Endometrial microvascular endothelial cells (primary cell): ENCODE measurements around the gene PHF21A. TPM values are rescaled to one million over a fixed set of nuclear protein-coding genes. Genes with fewer than 3 reads are reported as not detected.
"Not testable (repeated sequence)": the region's sequence is repeated elsewhere in the genome, so short reads cannot be mapped to it uniquely, and the experiment has no call there.

ENCODE experiments used
- in situ Hi-C: cut with HindIII; loops from 2 replicates; pipeline ENCODE4 v1.10.0; 2017; ENCODE audit warnings: low sequenced_read_pairs, low pct_unique_long_range_greater_than_20kb; ENCODE audit errors: inconsistent ontology term
- total RNA-seq: library from RNA; depleted of rRNA; stranded (reverse); fragments of >200 nt; gene quantifications from one replicate; pipeline ENCODE4 v1.2.3, GENCODE V29; 2015; ENCODE audit errors: inconsistent ontology term

The PHF21A gene
- total RNA-seq, 1 donor from 2014 or later, result 13.5 TPM

DNA sequence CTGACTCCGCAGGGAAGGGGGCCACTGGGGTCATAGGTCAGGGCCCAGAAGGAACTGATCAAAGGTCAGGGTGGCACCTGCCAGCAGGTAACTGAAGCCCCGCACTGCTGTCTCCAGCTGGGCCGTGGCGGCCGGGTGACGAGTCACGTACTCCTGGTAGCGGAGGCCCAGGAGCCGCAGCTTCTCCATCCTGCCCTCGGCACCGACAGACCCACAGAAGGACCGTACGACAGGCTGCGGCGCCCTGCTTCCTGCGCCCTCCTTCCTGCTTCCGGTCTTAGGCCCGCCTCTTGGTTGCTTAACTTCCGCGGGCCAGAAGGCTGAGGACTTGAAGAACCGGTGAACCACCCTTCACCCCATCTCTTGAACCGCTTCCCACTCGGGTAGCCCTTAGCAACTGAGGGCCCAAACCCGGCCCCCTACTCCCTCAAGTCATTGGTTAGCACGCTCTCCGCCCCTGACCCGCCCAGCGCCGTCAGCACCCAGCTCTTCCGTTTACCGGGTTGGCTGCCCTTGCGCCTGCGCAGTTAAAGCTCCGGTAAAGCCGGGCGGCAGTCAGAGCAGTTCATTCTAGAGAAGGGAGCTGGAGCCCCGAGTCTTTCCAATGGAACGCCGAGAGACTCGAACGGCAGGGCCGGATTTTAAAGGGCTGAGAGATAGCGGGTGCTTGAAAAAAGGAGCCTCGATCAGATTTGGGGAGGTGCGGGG, 203.5 kb downstream of the PHF21A start, which contains the start of gene PEX16:
TSS of gene PEX16 (minus strand) at position 255 of the 708 bp plus-strand sequence. CDS start at position 189, 66 bp downstream.
- in situ Hi-C loops, result no loop called here

DNA sequence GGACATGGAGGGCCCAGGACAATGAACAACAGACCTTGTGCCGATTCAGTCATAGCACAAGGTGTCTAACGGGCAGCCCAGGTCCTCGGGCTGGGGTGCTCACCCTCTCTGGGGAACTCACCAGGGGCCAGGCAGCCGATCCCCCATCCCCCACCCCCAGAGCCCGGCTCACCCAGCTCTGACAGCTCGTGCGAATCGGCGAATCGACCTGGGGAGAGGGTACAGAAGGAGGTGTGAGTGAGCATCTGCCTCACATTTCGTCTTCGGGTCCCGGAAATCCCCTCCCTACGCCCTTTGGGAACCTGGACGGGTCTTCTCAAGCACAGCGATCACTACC, 204.0 kb downstream of the PHF21A start:
- in situ Hi-C loops, result no loop called here

DNA sequence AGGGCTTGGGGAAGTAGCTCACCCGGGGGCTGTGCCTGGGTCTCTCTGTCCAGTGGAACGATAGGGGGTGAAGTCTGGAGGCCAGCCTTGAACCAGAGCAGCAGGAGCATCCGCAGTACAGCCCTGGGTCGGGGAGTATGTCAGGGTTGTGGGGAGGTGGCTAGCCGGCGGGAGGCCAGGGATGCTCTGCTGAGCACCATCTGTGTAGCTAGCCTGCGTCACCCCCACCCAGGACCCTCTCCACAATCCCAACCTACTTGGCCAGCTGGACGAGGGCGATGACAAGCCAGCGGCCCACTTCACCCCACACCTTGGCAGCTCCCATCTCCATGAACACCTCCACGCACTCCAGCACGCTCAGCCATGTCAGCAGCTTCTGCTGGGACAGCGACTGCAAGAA, 205.8 kb downstream of the PHF21A start:
- in situ Hi-C loops, result no loop called here

DNA sequence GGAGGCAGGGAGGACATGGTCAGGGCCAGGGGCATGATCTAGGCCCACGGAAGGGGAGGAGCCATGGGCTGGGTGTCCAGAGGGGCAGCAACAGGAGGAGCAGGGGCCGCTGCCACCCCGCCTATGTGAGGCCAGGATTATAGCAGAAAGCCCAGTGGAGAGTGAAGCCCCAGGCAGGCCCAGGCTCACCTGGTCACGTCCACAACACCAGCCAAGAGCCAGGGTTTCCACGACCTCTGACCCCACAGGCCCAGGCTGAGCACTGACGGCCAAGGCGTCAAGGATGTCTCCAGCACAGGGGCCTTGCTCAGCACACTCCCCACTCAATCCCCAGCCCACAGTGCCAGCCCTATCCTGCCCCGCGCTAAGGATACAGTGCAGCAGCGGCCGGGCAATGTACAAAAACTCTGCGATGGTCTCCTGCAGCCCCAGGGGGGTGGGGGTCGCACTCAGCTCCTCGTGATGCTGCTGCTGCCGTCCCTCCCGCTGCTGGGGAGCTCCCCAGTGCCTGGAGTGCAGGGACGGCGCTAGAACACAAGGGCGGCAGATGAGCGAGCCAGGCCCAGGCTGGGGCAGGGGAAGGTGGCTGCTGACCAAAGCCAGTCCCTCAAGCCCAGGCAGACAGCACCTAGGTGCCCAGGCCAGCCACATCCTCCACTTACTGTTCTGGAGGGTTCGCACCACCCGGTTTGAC, 207.2 kb downstream of the PHF21A start:
- in situ Hi-C loops, result no loop called here

DNA sequence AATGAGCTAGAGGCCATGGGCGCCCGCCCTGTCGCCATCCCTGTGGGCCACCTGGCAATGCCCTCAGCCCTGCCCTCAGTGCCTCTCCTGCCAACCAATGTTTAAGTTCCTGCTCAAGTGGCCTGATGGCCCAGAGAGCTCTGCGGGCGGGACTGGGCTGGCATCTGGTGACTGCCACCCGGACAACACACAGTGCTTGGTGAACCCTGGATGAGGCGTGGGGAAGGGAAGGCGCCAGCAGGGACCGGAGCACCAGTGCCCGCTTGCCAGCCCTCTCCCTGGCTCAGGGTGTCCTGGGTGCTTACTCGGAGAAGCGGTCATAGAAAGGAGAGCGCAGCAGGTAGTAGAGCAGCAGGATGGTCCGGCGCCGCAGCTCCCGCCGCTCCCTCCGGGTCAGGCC, 207.7 kb downstream of the PHF21A start:
- in situ Hi-C loops, result no loop called here

DNA sequence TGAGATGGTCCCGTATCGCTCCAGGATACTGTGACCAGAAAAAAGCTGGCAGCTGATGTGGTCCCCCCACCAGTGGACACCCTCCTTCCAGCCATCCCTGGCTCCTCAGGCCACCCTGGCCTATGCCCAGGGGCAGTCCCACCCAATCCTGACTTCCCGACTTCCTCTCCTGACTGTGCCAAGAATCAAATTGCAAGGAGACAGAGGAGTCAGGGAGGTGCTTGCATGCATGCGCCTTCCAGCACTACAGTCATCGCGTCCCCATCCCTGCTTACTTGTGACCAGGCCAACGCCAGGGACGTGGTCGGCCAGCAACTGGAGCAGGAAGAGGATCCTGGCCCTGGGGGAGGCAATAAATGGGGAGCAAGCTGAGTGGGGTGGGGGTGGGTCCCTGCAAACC, 210.6 kb downstream of the PHF21A start:
- in situ Hi-C loops, result no loop called here

DNA sequence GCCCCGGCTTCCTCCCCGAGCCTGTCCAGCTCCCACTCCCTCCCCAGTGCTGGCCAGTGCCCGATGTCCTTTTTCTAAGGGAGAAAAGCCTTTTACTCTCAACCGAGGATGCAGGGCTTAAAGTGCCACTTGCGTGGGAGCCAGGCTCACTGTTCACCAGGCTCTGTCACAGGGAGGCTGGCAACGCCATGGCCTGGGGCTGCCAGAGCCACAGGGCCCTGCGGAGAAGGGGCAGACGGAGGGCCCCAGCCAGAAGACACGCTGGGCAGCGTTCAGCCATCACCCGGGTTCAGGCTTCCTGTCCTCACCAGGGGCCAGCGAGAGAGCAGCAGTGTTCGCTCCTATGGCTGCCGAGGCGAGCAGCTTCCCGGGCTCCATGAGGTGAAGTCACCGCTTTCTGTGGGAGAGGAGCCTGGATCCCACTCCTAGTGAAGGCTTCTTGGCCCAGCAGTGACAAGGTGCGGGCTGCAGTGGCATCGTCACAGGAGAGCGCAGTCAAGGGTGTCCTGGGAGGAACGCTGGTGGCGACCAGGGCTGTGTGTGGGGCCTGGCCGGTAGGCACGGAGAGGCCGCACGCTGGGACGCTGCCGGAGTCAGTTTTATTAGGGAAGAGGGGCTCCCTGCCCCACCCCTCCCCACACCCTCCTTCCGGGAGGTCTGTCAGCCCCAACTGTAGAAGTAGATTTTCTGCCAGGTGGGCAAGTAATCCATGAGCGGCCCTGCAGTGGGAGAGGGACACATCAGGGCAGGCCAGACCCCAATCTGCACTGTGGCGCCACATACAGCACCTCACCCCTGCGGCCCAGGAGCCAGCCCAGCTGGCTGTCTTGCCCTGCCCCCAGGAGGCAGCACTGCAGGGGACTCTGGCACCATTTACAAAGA, 211.4 kb downstream of the PHF21A start:
- in situ Hi-C loops, result no loop called here

DNA sequence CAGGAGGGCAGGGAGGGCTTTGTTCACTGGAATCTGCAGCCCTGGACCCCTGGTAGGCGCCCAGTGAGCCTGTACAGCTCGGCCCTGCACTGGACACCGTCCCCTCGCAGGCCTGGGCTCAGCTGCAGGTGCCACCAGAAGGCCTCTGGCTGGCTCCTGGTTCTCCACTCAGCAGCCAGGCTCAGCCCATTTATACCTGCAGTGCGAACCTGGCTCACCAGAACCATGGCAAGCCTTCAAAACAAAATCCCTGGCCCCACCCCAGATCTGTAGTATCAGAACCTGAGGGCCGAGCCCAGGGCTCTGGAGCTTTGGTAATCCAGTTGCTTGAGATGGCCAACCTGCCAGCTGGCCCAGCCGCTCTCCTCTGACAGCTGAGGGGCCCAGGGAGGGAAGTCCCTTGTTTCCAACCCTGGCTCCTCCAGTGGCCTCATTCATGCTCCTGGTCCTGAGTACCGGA, 213.3 kb downstream of the PHF21A start:
- in situ Hi-C loops, result no loop called here

DNA sequence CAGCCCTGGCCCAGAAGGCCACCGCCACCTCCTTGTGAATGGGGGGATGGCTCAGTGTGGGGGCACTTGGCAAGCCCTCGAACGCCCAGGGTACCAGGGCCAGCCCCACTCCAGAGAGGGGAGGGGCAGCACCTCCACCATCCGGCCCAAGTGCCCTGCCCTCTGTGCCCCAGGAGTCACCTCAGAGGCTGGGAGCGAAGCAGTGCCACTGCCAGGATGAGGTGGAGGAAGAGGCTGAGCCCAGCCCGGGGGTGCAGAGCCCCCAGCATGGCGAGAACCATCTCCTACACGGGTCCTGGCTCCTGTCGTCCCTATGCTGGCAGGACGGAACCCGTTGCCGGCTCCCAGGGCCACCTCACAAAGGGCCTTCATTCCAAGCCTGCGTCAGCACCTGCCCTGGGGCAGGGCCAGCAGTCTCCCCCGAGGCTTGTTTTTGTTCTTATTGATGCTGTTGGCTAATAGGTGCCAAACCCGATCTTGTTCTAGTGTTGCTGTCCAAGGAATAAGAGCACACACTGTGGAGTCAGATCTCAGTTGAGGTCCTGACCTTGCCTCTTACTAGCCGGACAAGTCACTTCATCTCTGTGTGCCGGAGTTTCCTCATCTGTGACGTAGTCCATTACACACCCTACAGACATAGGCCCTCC, 214.2 kb downstream of the PHF21A start, which contains the start of gene FREY1:
TSS of gene FREY1 (minus strand) at position 307 of the 647 bp plus-strand sequence. CDS start at position 281, 26 bp downstream.
- in situ Hi-C loops, result no loop called here

DNA sequence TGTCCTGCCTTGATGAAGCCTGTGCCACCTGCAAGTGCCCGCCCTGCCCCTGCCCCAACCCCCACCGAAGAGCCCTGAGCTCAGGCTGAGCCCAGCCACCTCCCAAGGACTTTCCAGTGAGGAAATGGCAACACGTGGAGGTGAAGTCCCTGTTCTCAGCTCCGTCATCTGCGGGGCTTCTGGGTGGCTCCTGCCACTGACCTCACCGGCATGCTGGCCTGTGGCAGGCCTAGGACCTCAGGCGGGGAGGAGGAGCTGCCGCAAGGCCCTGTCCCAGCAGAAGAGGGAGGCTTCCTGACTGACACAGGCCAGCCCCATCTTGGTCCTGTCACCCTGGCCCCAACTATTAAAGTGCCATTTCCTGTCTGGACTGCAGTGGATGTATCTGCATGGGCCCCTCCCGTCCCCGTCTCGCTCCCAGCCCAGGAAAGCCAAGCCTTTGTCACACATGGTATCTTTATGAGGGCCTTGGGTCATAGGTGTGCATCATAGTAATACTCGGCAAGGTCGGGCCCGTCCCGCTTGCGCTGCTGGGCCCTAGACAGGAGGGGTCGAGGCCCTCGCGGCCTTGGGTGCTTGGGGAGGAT, 215.1 kb downstream of the PHF21A start:
- in situ Hi-C loops, result no loop called here

DNA sequence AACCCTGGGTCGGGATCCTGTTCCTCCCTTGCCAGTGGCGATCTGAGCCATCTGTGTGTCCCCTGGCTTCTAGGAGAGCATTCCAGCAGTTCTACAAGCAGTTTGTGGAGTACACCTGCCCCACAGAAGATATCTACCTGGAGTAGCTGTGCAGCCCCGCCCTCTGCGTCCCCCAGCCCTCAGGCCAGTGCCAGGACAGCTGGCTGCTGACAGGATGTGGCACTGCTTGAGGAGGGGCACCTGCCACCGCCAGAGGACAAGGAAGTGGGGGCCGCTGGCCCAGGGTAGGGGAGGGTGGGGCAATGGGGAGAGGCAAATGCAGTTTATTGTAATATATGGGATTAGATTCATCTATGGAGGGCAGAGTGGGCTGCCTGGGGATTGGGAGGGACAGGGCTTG, 215.7 kb downstream of the PHF21A start:
- in situ Hi-C loops, result not testable (repeated sequence)

DNA sequence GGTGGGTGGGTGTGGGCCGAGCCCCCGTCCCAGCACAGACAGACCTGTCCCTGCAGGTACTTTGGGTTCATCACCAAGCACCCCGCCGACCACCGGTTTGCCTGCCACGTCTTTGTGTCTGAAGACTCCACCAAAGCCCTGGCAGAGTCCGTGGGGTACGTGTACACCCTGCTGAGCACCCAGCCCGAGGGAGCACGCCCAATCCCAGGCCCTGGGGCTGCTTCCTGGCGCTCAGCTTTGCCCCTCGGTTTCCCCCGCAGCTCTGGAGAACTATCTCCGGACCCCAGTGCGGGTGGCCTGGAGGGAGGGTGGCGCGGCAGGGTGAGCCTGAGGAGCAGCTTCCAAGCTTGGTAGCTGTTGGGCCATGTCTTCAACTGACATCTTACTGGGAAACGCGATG, 216.2 kb downstream of the PHF21A start:
- in situ Hi-C loops, result no loop called here

DNA sequence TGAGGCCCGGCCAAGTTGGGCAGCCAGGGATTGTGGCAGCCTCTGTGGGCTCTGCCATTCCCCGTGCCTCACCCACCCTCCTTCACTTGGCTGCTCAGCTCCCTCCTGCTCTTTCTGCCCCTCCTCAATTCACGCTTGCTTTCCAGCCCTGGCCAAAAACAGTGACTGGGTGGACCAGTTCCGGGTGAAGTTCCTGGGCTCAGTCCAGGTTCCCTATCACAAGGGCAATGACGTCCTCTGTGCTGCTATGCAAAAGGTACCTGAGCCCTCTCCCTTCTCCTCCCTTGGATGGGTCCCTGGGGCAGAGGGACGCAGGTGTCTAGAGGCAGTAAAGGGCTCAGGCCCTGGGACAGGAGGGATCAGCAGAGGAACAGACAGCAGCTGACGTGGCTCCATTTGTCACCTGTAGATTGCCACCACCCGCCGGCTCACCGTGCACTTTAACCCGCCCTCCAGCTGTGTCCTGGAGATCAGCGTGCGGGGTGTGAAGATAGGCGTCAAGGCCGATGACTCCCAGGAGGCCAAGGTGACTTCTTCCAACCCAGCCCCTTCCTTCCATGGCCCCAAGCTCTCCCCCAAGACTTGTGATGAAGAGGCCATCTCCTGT, 216.8 kb downstream of the PHF21A start:
- in situ Hi-C loops, result no loop called here

DNA sequence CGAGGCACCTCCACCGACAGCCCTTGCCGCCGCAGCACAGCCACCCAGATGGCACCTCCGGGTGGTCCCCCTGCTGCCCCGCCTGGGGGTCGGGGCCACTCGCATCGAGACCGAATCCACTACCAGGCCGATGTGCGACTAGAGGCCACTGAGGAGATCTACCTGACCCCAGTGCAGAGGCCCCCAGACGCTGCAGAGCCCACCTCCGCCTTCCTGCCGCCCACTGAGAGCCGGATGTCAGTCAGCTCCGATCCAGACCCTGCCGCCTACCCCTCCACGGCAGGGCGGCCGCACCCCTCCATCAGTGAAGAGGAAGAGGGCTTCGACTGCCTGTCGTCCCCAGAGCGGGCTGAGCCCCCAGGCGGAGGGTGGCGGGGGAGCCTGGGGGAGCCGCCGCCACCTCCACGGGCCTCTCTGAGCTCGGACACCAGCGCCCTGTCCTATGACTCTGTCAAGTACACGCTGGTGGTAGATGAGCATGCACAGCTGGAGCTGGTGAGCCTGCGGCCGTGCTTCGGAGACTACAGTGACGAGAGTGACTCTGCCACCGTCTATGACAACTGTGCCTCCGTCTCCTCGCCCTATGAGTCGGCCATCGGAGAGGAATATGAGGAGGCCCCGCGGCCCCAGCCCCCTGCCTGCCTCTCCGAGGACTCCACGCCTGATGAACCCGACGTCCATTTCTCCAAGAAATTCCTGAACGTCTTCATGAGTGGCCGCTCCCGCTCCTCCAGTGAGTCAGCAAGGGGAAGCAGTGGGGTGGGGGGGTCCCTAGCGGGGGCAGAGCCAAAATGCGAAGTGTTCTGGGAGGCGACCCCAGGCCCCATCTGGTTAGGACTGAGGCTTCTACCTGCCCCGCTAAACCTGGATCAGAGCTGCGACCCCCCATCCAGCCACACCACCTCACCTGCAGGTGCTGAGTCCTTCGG, 218.5 kb downstream of the PHF21A start:
- in situ Hi-C loops, result no loop called here

DNA sequence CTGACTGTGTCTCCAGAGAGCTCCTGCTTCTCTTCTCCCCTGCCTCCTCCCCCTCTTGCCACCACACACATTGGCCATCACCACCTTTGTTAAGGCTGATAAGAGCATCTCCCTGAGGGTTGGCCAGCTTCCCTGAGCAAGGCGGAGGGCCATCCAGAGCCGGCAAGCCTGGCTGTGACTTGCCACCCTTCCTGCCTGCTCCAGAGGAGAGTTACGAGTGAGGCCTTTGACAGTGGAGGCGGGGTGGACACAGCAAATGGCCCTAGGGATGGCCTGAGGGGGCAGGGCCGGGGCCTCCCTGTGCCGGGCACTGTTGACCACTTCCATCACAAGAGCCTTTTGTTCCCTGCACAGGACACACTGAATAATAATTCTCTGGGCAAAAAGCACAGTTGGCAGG, 219.6 kb downstream of the PHF21A start:
- in situ Hi-C loops, result no loop called here

DNA sequence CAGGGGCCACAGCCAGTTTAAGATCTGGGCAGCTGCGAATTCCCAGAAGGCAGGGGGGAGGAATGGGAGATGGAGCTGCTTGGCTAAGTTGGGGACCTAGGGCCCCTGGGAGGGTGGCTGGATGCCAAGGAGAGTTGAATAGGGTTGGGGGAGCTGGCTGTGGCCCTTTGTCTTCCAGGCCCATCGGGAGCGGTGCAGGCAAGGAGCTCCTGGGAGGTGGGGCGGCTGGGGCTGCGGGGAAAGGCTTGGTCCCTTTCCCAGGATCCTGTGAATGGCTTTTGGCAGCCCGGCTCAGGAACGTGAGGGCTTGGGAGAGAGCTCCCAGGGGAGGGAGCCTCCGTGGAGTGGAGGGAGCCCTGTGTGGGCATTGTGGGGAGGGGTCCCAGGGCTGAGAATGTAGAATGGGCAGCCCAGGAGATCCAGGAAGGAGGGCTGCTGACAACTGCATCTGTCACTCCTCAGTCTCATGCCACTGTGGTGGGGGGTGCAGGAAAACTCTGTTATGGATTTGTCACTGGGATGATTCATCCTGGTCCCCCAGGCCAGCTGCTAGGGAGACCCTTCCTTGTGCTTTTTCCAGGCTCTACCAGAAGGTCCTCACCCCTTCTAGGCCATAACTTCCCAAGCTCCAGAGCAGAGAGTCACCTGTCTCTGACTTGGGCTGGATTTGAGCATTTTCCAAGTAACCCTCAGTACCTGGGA, 220.2 kb downstream of the PHF21A start:
- in situ Hi-C loops, result no loop called here
